Globus pallidus (tissue), 1 donor: ENCODE results near the gene LRRK1.

Experiments used
- DNase-seq: peaks from one replicate; pipeline ENCODE4 v3.0.0-alpha.2; 2015; ENCODE audit warnings: low spot score

Gene LRRK1

DNA sequence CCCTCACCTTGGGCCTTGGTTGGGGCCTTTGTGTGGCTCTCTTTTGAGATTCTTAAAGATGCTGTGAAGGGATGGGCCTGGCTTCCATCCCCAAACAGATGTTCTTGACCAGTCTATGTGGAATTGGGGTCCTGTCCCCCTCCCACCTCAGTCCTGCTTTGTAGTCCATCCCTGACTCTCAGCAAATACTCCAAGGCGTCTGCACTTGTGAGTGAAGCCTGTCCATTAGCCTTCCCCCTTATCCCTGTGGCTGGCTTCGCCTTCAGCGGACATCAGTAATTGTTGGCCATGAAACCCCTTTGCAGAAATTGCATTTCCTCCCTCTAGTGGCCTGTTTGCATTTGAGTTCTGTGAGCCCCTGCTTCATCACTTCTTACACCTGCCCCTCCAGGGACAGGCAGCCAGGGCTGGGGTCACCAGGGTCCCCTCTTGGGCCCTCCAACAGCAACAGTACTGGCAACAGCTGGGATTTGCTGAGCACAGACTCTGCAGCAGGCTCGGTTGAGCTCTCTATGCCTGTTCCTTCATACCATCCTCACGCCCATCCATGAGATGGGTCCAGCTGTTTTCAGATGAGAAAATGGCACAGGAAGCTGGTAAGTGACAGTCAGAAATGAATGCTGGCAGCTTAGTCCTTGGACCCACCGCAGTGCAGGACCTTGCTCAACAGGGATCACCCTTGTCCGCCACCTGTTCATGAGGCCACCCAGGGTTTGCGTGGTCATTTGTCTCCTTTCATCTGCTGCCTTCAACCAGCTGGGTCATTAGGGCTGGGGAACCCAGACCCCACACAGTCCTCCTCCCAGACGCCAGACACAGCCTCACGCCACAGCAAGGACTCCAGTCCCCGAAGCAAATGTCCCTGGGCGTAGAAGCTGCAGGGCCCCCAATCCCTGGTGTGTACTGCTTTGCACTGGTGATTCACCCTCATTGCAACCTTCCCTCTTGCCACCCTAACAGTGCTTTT lies 8.9 kb upstream of the LRRK1 start:
- DNase-seq: no peak

DNA sequence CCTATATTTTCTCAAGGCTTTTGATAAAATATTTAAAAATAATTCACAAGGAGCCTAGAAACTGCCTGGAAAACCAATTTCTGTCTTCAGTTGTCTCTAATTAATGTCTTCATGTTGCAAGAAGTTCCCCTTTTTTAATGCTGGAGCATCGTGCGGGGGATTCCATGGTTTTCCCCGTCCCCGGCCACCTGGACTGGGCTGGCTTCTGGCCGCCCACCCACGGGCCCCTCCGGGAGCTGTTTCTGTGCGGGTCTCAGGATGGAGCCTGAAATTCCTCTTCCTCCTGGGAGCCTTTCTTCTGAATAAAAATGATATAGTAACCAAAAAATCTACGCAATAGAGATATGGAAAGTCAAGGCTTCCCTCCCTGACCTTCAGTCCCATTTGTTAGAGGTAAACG lies 8.1 kb upstream of the LRRK1 start:
- no peak for DNase-seq

- DNase-seq: no peak
Measured at GRCh38 chr15:100913961-100914360, 5.2 kb upstream of the LRRK1 start.

DNA sequence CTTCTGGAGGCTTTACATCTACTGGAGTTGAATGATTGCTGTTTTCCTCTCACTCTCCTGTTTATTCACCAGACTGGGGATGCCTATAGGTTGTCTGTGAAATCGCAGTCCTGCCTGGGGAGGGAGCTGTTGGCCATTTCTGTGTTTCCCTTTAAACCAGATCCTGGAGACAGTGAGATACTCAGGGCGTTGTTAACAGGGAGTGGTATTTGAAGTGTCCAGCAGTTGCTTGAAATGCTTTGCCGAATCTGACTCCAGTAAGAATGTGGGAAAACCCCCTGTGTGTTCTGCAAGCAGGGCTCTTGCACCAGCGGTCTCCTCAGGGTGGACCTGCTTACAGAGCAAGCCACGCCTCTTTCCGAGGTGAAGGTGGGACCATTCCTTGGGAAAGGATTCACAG lies 4.3 kb upstream of the LRRK1 start:
- no peak for DNase-seq

GRCh38 chr15:100918034-100918689 lies 995 bp upstream of the LRRK1 start:
- DNase-seq: peak; percentile 50

GRCh38 chr15:100919481-100920405 lies 586 bp downstream of the LRRK1 start:
- DNase-seq: no peak

DNA sequence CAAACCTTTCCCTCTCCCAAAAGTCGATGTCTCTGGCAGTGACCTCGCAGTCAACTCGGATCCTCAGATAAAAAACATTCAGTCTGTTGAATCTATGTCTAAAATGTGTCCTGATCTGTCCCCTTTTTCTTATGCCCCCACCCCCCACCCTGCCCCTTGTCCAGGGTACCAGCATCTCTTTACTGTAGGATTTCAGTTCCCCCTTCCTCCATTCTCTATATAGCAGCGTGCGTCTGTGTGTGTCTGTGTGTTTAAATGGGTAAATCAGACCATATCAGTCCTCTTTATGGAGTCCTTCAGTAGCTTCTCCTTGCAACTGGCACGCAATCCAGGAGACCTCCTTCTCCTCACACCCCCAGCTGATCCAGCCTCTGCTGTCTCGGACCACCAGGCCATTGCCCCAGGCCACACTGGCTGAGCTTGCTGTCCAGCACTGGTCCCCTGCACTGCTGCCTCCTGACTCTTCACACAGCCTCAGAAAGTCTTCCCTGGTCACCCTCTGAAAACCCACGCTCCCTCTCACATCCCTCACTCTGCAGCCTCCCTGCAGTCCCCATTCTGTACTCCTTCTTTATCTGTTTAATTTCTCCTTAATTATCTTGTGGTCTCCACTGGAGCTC lies 1.5 kb downstream of the LRRK1 start:
- no peak for DNase-seq

DNA sequence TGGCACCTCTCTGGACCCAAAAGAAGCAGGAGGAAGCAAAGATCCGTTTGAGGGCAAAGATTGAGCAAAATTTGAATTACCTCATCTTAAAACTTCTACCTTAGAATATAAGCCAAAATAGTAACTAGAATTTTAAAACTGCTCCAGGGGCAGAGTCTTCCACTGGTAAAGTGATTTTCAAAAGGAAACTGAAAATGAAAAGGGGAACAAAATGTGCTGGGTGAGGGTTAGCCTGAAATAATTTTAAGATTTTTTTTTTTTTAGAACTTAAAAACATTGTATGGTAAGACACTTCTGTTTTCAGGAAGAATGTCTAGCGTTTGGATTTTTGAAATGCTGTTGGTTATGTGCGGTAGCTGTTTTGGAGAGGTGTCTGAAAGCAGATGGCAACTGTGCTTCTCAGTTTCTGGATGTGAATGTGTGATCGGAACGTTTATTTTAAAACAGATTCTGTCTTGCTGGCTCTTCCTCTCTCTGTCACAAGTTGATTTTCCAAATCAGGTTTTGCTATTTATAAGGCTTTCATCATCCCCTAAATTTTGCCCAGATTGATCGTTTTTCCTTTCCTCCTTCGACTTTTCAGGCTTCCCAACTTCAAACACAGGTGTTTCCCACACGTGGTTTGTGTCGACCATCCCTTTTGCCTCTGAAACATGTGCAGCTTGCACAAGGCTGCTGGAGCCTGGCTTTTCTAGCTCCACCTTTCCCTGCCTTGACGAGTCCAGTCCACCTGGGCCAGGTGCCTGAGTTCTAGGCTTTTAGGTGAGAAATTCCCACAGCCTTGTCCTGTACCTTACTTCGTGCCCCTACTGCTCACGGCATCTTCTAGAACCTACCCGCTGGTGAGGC lies 3.3 kb downstream of the LRRK1 start:
- DNase-seq: peak; percentile 35

GRCh38 chr15:100923076-100923475 lies 3.9 kb downstream of the LRRK1 start:
- no peak for DNase-seq

GRCh38 chr15:100923902-100924301 lies 4.7 kb downstream of the LRRK1 start:
- no peak for DNase-seq

DNA sequence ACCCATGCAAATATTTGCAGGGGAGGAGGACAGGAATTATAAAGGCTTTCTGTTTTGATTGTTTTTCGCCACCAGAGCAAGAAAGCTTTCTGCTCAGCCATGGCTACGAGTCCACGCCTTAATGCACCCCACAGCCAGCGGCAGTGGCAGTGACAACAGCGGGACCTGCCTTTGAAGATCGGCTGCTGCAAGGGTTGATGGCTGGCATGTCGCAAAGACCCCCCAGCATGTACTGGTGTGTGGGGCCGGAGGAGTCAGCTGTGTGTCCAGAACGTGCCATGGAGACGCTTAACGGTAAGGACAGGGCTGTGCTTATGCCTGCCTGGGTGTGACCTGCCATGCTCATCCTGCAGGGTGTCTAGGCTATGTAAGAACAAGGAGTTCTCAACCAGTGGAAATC lies 5.3 kb downstream of the LRRK1 start:
- no peak for DNase-seq

- no peak for DNase-seq
Measured at GRCh38 chr15:100925480-100925879, 6.3 kb downstream of the LRRK1 start.

- no peak for DNase-seq
Measured at GRCh38 chr15:100926258-100926657, 7.1 kb downstream of the LRRK1 start.

DNA sequence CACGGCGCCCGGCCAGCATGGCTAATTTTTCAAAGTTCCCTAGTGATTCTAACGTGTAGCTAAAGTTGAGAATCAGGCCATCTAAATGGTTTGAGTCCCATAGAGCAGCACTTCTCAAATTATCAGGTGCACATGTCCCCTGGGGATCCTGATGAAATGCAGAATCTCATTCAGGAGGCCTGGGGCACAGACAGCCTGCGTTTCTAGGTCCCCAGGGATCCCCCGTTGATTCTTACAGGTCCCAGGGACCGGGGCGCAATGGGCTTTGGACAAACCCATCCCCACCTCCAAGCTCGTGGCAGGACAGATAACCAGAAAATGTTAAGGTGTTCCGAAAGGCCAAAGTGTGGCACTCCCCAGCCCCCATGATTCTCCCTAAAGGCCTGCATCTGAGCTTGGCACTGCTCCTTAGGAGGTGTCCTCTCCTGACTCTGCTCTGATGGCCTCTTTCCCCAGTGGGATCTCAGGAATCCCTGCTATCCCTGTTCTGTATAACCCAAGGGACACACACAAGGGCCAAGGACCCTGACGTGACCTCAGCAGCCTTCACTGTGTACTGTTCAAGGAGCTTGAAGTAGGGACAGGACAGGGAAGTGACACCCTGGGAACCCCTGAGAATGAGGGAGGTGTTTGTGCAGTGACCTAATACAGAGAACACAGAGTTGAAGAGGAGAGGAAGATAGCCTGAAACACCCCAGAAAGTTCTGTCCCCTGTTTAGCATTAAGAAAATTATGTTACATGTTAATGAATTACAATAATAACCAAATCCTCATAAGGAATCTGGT lies 8.0 kb downstream of the LRRK1 start:
- no peak for DNase-seq

DNA sequence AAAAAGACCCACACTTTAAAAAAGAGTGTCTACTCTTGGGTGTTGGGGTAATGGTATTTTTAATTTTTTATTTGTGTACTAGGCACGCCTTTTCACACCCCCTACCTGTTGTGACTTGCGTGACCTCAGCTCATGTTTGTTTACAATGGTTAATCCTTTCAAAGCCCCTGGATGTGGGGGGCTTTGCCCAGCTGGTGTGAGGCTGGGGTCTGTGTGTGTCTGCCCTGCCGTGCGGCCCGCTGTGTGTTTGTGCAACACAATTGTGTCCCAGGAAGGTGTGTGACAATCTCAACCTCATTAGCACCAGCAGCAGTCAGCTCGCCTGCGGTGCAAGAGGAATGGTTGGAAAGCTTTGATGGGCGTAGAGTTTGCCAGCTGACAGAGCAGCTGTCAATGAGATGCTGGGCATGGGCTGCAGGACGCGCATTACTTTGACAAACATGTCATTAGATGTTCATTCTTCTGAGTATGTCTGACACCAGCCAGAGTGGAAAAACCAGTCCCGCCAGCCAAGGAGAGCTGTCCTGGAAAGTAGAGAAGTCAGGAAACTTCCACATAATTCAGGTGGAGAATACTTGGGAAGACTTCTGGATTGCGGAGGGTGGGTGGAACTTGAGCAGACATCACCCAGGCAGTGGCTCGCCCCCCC lies 9.6 kb downstream of the LRRK1 start:
- no peak for DNase-seq

GRCh38 chr15:100929641-100930042 lies 10.5 kb downstream of the LRRK1 start:
- no peak for DNase-seq

DNA sequence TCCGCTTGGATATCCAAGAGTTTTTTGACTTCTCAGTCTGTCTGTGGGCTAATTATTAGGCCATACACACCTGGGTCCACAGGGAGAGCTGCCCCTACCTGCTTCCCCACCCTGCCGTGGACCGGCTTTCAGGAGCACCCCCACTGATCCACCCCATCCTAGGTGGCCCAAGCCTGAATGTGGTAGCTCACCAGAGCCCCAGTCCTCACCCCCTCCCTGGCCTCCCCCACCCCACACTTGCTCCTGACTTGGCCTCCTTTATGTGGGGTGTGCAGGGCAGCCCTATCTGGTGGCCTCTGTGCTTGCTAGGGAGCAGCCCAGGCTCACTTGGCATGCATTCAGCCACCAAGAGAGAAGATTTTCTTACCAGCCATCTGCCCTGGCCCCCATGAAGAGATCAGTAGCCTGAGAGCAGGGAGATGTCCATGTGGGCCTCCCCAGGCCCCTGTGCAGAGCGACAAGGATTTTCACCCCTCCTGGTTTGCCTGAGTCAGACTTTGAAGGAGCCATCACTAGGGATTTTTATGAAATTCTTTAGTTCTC lies 11.2 kb downstream of the LRRK1 start:
- no peak for DNase-seq

- no peak for DNase-seq
Measured at GRCh38 chr15:100931143-100931890, 12.2 kb downstream of the LRRK1 start.
